AML-193 (cell line): ENCODE data around the gene CD2BP2.
"Not testable (repeated sequence)": the region's sequence is repeated elsewhere in the genome, so short reads cannot be mapped to it uniquely, and the experiment has no call there.

Experiments used
- DNase-seq, 2 experiments: peaks; one replicate each; lab custom pipeline; 2025; lab: John Stamatoyannopoulos, UW

CD2BP2 gene

DNA sequence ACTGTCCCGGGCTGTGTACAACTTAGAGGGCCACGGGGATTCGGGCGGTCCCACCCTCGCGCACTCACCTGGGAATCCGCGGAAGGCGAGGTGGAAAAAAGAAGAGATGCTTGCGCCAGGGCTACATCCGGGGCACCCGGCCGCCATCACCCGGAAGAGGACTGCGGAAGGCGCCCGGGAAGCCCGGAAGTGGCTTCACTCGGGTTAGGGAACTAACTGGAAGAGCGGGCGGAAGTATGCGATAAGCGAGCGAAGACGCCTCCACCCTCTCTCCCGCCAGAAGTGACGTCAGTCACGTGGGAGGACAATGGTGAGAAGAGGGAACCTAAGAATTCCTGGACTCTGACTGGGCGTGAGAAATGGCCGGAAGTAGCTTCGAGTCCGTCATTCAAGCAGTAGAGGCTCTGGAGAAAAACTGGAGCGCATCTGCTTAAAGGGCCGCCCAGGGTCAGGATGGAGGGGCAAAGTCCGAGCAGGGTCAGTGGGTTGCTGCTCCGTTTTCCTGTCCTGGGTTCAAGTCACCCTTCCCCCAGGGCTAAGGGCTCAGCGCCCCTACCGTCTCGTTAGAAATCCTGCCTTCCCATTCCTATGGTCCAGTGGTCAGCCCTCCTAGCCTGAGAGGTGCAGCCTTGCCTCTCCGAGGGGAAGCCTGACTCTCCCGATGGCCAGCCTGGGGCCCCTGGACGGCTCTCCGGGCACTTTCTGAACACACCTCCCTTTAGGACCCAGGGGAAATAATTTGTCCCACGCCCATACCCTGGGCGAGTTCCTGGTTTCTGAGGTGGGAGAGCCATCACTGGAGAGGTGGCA, at the start of gene CD2BP2:
CD2BP2 (minus strand) TSS at position 165 of the 810 bp plus-strand sequence. CDS start 627 bp downstream, outside the sequence.
- peak; percentile 96 to 97 for DNase-seq

DNA sequence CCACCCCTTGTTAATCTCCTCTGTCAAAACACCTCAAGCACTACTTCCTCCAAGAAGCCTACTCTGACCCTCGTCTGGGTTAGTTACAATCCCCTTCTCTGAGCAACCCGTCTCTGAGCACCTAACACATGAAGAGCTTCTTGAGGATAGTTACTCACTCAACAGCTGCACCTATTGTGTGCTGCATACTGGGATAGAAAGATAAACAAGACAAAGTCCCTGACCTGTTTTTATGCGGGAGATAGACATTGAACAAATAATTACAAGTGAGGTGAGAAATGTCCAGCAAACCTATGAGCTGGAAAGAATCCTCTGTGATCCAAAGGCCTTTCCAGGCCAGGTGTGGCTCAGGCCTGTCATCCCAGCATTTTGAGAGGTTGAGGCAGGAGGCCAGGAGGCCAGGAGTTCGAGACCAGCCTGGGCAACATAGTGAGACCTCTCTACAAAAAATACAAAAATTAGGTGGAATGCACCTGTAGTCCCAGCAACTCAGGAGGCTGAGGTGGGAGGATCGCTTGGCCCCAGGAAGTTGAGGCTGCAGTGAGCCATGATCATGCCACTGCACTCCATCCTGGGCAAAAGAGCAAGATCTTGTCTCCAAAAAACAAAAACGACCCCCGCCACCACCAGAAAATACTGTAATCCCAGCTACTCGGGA, 46.8 kb upstream of the CD2BP2 start:
- no peak for DNase-seq

DNA sequence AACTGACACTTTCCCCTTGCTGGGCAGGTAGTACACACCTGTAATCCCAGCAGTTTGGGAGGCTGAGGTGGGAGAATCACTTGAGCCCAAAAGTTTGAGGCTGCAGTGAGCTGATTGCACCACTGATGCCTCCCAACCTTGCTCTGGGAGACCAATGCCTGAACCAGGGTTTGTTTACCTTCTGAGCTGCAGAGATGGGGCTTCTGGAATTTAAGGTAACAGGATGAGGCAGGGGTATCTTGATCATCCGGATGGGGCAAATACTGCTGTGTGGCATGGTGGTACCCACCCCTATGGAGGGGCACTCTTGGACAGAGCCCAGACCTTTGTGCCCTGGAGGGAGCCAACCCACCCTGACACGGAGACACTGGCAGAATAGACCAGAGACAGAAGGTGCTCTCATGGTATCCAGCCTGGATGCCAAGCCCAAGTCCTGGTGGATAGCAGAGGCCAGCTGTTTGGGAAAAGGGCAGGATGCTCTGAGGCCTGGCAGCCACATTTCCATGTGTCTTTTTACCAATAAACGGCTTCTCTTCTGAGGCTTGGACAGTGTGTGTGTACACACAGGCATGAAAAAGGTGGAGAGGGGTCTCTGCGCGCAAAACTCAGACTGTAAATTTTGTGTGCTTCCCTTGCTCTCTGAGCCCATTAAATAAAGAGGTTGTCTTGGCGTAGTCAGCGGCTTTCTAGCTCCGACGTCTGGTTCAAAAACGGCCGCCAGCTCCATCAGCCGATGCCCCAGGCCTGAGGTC, 44.5 kb upstream of the CD2BP2 start:
- no peak for DNase-seq

GRCh38 chr16:30398661-30399434, 43.7 kb upstream of the CD2BP2 start:
- DNase-seq, result no peak

GRCh38 chr16:30397776-30398660, 42.9 kb upstream of the CD2BP2 start:
- DNase-seq, result no peak

- no peak for DNase-seq
Observed at GRCh38 chr16:30397056-30397455, 41.9 kb upstream of the CD2BP2 start.

- not testable (repeated sequence) for DNase-seq
Observed at GRCh38 chr16:30396627-30397026, 41.5 kb upstream of the CD2BP2 start.

DNA sequence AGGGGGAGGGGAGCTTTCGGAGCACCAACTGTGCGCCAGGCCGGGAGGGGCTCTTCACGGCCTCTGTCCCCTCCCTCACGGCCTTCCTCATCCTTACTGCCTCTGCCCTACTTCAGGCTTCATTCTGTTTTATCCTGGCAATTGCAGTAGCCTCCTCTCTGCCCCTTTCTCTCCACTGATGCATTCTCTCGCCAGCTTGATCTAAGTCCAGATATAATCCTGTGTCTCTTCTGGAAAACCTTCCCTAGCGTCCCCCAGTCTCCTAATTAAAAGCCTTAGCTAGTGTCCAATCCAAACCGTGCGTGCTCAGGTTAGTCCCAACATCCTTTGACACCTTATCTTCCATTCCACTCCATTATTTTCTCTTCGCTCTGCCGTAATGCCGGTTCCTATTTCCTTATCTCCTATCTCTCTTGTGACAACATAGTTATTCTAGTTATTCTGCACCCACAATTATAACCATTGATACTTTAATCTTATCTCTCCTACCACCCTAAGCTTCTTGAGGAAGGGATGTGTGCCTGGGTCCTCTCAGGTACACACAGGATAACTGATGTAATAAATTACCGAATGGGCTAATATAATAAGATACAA, 41.0 kb upstream of the CD2BP2 start:
- no peak for DNase-seq

GRCh38 chr16:30395155-30395991, 40.3 kb upstream of the CD2BP2 start, which contains the start of gene ZNF48:
TSS of gene ZNF48 (plus strand) at chr16:30395420. CDS start at chr16:30395795, 375 bp downstream.
- DNase-seq, result peak; percentile 51 to 65

DNA sequence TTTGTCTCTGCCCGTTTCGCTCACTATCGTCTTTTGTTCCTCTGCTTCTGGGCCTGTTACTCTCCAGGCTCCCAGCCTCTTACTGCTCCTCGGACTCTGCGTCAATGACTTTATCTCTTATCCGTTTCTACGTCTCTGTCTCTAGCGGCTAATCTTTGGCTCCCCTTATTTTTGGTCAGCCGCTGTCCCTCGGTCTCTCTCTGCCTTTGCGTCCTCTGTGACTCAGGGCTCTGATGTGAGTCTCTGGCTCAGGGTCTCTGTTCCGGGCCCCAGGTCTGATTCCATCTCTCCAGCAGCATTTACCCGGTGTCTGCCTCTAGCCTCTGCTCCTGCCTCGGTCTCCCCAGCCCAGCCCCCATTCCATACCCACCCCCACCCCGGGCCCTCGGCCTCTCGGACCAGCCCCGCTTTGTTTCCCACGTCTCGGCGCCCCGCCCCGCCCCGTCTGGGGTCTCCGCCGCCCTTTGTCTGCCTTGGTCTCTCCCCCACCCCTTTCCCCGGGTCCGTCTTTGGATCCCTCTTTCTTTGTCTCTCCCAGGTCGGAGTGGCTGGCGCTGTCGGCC, 39.6 kb upstream of the CD2BP2 start:
- no peak for DNase-seq

DNA sequence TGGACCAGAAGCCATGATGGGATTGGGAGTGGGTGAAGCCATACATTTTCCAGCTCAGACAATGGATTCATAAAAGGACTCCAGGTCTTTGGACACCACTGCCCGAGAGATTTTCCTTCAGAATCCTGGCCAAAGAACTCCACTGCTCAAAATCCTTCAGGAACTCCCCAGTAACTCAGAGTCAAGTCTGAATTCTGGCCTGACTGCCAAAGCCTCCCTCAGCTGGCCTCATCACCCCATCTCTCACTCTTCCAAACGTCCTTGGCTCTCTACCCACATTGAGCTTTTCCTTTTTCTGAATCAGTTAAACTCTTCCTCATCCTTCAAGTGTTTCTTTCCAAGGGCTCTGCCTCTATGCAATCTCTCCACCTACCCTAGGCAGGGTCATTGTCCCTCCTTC, 28.4 kb upstream of the CD2BP2 start:
- DNase-seq, result no peak

DNA sequence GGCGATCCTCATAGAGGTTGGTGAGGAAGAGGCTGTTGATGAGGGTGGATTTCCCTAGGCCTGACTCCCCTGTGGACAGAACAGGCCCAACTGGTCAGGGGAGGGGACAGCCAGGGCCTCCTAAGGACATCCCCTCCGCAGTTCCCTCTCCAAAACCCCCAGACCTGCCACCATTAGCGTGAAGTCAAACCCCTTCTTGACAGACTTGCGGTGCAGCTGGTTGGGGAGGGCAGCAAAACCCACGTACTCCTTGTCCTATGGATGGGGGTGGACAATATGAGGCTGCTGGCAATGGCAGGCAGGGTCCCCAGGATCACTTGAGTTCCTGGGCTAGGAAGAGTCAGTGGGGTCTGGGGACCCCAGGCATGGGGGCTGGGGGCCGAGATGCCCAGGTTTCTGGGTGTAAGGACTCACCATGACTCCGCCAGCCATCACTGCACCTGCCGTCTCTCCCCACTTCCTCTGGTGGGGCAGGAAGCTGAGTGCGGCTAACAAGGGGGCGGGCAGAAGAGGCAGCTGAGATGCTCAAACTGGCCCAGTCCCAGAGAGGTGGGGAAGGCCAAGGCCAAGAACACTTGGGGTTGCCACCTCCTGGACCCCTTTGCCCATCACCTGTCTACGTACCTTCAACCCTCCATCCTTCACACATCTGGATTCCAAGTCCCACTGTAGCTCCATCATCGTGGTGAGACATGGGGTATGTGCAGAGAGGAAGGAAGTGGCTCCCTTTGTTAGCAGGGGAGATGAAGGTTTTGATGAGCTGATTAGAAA, 27.2 kb upstream of the CD2BP2 start, which contains the start of gene SEPTIN1:
SEPTIN1 (minus strand) TSS at position 451 of the 771 bp plus-strand sequence; CDS start at position 432, 19 bp downstream.
- no peak for DNase-seq

GRCh38 chr16:30381291-30382041, 26.4 kb upstream of the CD2BP2 start:
- DNase-seq, result no peak

DNA sequence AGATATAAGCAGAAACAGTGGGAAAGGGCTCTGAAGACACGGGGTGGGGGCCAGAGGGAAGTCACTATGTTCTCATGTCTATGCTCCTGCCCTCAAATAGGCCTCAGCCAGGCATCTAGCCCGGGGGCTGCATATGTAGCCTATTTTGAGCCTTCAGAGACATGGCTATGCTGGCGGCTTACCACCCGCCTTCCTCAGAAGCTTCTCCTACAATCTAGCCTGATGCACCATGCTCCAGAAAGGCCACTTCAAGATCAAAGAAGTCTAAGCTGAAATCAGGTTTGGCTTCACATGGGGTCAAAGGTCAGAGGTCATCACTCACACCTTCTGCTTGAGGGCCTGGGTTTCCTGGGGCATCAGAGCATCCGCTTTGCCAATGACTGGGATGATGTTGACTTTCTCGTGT, 25.7 kb upstream of the CD2BP2 start:
- no peak for DNase-seq

DNA sequence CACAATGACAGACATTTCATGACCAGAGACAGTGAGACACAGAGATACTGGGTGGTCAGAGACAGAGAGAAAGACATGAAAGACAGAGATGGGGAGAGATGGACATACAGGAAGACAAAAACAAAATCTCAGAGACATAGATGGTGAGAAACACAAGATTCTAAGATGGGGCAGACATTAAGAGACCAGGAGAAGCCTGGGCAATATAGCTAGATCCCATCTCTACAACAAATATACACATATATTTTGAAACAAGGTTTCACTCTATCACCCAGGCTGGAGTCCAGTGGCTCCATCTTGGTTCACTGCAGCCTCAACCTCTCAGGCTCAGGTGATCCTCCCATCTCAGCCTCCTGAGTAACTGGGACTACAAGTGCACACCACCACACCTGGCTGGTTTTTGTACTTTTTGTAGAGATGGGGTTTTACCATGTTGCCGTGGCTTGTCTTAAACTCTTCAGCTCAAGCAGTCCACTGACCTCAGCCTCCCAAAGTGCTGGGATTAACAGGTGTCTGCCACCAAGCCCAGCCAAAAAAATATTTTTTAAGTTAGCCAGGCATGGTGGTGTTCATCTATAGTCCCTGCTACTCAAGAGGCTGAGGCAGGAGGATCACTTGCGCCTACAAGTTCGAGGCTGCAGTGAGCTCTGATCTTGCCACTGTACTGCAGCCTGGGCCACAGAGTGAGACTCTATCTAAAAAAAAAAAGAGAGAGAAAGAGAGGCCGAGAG, 25.1 kb upstream of the CD2BP2 start:
- no peak for DNase-seq

- no peak for DNase-seq
Observed at GRCh38 chr16:30379158-30379783, 24.2 kb upstream of the CD2BP2 start.
